H1 (cell line): ENCODE results near the gene CD14.

ENCODE experiments used
- JUND ChIP-seq: IDR thresholded peaks from 2 replicates; pipeline ENCODE4 v1.6.1; 2011; ENCODE audit warnings: mild to moderate bottlenecking, improper control_type of control experiment, low read length
- RAD21 ChIP-seq, 2 experiments: IDR thresholded peaks in 1 of 2; conservative IDR thresholded peaks in 1 of 2; 2 replicates each; pipeline ENCODE4 v1.6.1; 2011; ENCODE audit warnings: low read depth in 2 of 2, low read length in 2 of 2, improper control_type of control experiment in 1 of 2, inconsistent platforms in 1 of 2, mild to moderate bottlenecking in 1 of 2, moderate library complexity in 1 of 2
- TAF1 ChIP-seq: IDR thresholded peaks from 2 replicates; pipeline ENCODE4 v1.6.1; 2011; ENCODE audit warnings: mild to moderate bottlenecking, low read depth, low read length
- ZNF274 ChIP-seq: IDR thresholded peaks from 2 replicates; pipeline ENCODE4 v1.7.0; 2012; ENCODE audit warnings: low read length, borderline replicate concordance; ENCODE audit errors: extremely low read depth
- TF ChIP-seq, protein P1 (sequence below), 3 experiments: IDR thresholded peaks; 1 replicate in 2 of 3; 2 replicates in 1 of 3; pipeline versions ENCODE4 v1.5.1 to v1.6.1; 2011; ENCODE audit warnings: low read length in 3 of 3, mild to moderate bottlenecking in 3 of 3, inconsistent platforms in 2 of 3, low read depth in 1 of 3, moderate library complexity in 1 of 3; ENCODE audit not compliant: insufficient read depth in 1 of 3; ENCODE audit errors: control extremely low read depth in 1 of 3

- TF ChIP-seq ZNF274 (no peak), RAD21 (IDR thresholded peaks at IDR 0.05 in 1 of 2, conservative IDR thresholded peaks at IDR 0.05 in 1 of 2; ENCODE audit: low read depth in 2 of 2, low read length in 2 of 2) (no peak), JUND (no peak), TAF1 (no peak)
- TF ChIP-seq, protein P1, sequence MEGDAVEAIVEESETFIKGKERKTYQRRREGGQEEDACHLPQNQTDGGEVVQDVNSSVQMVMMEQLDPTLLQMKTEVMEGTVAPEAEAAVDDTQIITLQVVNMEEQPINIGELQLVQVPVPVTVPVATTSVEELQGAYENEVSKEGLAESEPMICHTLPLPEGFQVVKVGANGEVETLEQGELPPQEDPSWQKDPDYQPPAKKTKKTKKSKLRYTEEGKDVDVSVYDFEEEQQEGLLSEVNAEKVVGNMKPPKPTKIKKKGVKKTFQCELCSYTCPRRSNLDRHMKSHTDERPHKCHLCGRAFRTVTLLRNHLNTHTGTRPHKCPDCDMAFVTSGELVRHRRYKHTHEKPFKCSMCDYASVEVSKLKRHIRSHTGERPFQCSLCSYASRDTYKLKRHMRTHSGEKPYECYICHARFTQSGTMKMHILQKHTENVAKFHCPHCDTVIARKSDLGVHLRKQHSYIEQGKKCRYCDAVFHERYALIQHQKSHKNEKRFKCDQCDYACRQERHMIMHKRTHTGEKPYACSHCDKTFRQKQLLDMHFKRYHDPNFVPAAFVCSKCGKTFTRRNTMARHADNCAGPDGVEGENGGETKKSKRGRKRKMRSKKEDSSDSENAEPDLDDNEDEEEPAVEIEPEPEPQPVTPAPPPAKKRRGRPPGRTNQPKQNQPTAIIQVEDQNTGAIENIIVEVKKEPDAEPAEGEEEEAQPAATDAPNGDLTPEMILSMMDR (IDR thresholded peaks at IDR 0.05; ENCODE audit: control extremely low read depth in 1 of 3, insufficient read depth in 1 of 3, low read depth in 1 of 3, low read length in 3 of 3), result no peak
These were observed 24.3 kb downstream of the CD14 start for GRCh38 chr5:140608722-140609121.
